Ovary (tissue), 9 donors: ENCODE measurements around the gene R3HDM1. TPM values are rescaled to one million over a fixed set of nuclear protein-coding genes. Genes with fewer than 3 reads are reported as not detected.

ENCODE experiments used
- DNase-seq, 5 donors: peaks; one replicate each; pipeline ENCODE4 v3.0.0-alpha.2; 2019 to 2020
- H3K27ac ChIP-seq, 2 donors: fragments of 200-600 bp; one replicate each; pipeline versions ENCODE4 v1.5.1 to v1.8.0; 2019 to 2022
- H3K27me3 ChIP-seq: fragments of 200-600 bp; one replicate; pipeline ENCODE4 v1.8.0; 2022
- H3K36me3 ChIP-seq: fragments of 200-600 bp; sonication (generic); one replicate; pipeline ENCODE4 v1.5.1; 2019
- H3K4me1 ChIP-seq: one replicate; pipeline ENCODE4 v1.8.1; 2013; ENCODE audit warnings: mild to moderate bottlenecking, moderate library complexity; ENCODE audit not compliant: insufficient read depth
- H3K4me3 ChIP-seq: fragments of 200-600 bp; sonication (generic); one replicate; pipeline ENCODE4 v1.5.1; 2017
- H3K9me3 ChIP-seq, 2 donors: fragments of 200-600 bp in 1 of 2; sonication (generic) in 1 of 2; one replicate each; pipeline versions ENCODE4 v1.5.1 to v1.8.1; 2013 to 2019; ENCODE audit warnings: mild to moderate bottlenecking in 1 of 2, moderate library complexity in 1 of 2
- CTCF ChIP-seq, 3 donors: fragments of 450-650 bp in 2 of 3; fragments of 200-600 bp in 1 of 3; IDR thresholded peaks; one replicate each; pipeline versions ENCODE4 v1.5.1 to v1.8.0; 2016 to 2022; ENCODE audit warnings: antibody characterized with exemption in 3 of 3, mild to moderate bottlenecking in 1 of 3
- EP300 ChIP-seq: sonication (generic); formaldehyde crosslinking; IDR thresholded peaks from one replicate; pipeline ENCODE4 v1.6.1; 2017; ENCODE audit warnings: antibody characterized with exemption
- POLR2A ChIP-seq: fragments of 450-650 bp; IDR thresholded peaks from one replicate; pipeline ENCODE4 v1.6.1; 2017; ENCODE audit warnings: antibody characterized with exemption, mild to moderate bottlenecking, moderate library complexity
- WGBS, 3 donors: extraction: QIAGEN DNeasy Blood & Tissue Kit in 1 of 3; methylation state at CpG; one replicate each; pipeline versions ENCODE4 v1.1.5 to v1.1.7; 2013 to 2017; 5-methylcytosine and 5-hydroxymethylcytosine counted together
- intact Hi-C, 4 donors: fragments of 100-400 bp; cut with DNase I; formaldehyde crosslinking; loops; one replicate each; pipeline versions ENCODE4 v1.11.0 to v1.15.1; 2022 to 2023
- polyA plus RNA-seq, 2 donors: library from polyadenylated mRNA; stranded (reverse); fragments of 200-250 nt in 1 of 2; fragments of 350-450 nt in 1 of 2; fragmentation: Illumina TruSeq in 1 of 2; extraction: RNeasy Lipid Tissue Mini Kit (QIAGEN cat#74804) in 1 of 2; gene quantifications; one replicate each; pipeline ENCODE4 v1.2.3, GENCODE V29; 2013 to 2014
- total RNA-seq, 7 donors: library from RNA; depleted of rRNA in 2 of 7; stranded (reverse); fragments of >200 nt in 2 of 7; fragmentation: NEBNext Ultra II Directional in 3 of 7; extraction: Animal tissue kit (Norgen Biotek cat#: 25700) in 3 of 7; gene quantifications; one replicate each; pipeline versions ENCODE4 v1.1.0 to v1.2.4, GENCODE V29; 2016 to 2023
- donor health status: DM: no; HTN: no; CAD: no; lungs with moderate emphysema.
- donor health status: DM: no; HTN: no; CAD: no.
- donor health status: Bipolar disorder and iron deficiency.
- donor health status: DM: yes; HTN: yes; CAD: no.
- donor health status: DM: no; HTN: no; CAD: no.
- donor health status: DM: yes; HTN: yes; CAD: no.

R3HDM1 gene
- total and polyA plus RNA-seq, 9 donors, result 8.9 to 34.4 (median 19.0) TPM

- DNase-seq, result no peak
These were observed 99.2 kb downstream of the R3HDM1 start for GRCh38 chr2:135630488-135630887.

GRCh38 chr2:135633582-135633981 lies 102.3 kb downstream of the R3HDM1 start:
- intact Hi-C loops, result no loop called here
- 94 to 98% (median 94%) methylated on average over 4 of the region's 4 CpGs for WGBS, 3 donors
- H3K36me3 ChIP-seq, result no peaks in the 10 kb centered on the region

More at GRCh38 chr2:135630488-135630887, 99.2 kb downstream of the R3HDM1 start:
- H3K27me3 ChIP-seq, result no peaks in the 10 kb centered on the region
- no peaks in the 10 kb centered on the region for H3K36me3 ChIP-seq
- no peaks in the 10 kb centered on the region for H3K4me1 ChIP-seq
- TF ChIP-seq CTCF (IDR thresholded peaks at IDR 0.05) (no peak), POLR2A (no peak), EP300 (no peak)
- WGBS, 3 donors, result 95 to 100% (median 97%) methylated on average over 1 of the region's 1 CpG
- no peaks in the 10 kb centered on the region for H3K9me3 ChIP-seq
- no peak overlapping the region for H3K4me3 ChIP-seq
- H3K27ac ChIP-seq, result no peak overlapping the region
- intact Hi-C loops, result no loop called here

GRCh38 chr2:135635212-135635835 lies 104.0 kb downstream of the R3HDM1 start:
- no peak overlapping the region for H3K4me3 ChIP-seq
- intact Hi-C loops, result no loop called here
- H3K9me3 ChIP-seq, result no peaks in the 10 kb centered on the region
- no peak for DNase-seq
- H3K27me3 ChIP-seq, result no peaks in the 10 kb centered on the region
- H3K36me3 ChIP-seq, result no peaks in the 10 kb centered on the region
- 86 to 91% (median 90%) methylated on average over 6 of the region's 6 CpGs for WGBS, 3 donors
- no peak for TF ChIP-seq EP300
- no peak for TF ChIP-seq POLR2A
- no peak for TF ChIP-seq CTCF (IDR thresholded peaks at IDR 0.05)
- H3K4me1 ChIP-seq, result no peaks in the 10 kb centered on the region
- H3K27ac ChIP-seq, result no peak overlapping the region

More at GRCh38 chr2:135633582-135633981, 102.3 kb downstream of the R3HDM1 start:
- Histone ChIP-seq H3K4me3 (no peak overlapping the region), H3K27me3 (no peaks in the 10 kb centered on the region), H3K4me1 (no peaks in the 10 kb centered on the region), H3K27ac (no peak overlapping the region), H3K9me3 (no peaks in the 10 kb centered on the region)
- TF ChIP-seq CTCF (IDR thresholded peaks at IDR 0.05) (no peak), POLR2A (no peak), EP300 (no peak)
- no peak for DNase-seq

GRCh38 chr2:135636982-135637381 lies 105.7 kb downstream of the R3HDM1 start:
- intact Hi-C loops, result no loop called here
- no peak for DNase-seq
- no peaks in the 10 kb centered on the region for H3K4me1 ChIP-seq
- H3K27me3 ChIP-seq, result no peaks in the 10 kb centered on the region
- no peaks in the 10 kb centered on the region for H3K9me3 ChIP-seq
- TF ChIP-seq CTCF (IDR thresholded peaks at IDR 0.05), result no peak
- no peak for TF ChIP-seq POLR2A
- TF ChIP-seq EP300, result no peak
- no peaks in the 10 kb centered on the region for H3K36me3 ChIP-seq
- H3K27ac ChIP-seq, result no peak overlapping the region
- H3K4me3 ChIP-seq, result no peak overlapping the region
- 86 to 97% (median 92%) methylated on average over 1 of the region's 1 CpG for WGBS, 3 donors
